Tibial artery (tissue), 4 donors: ENCODE results near the gene A2M.

Experiments
- DNase-seq, 2 donors: peaks; one replicate each; pipeline ENCODE4 v3.0.0-alpha.2; 2019
- H3K27ac ChIP-seq, 2 donors: fragments of 200-600 bp; sonication (generic) in 1 of 2; 1 replicate in 1 of 2; 2 replicates in 1 of 2; pipeline ENCODE4 v1.5.1; 2018 to 2019; ENCODE audit warnings: mild to moderate bottlenecking in 1 of 2
- H3K27me3 ChIP-seq, 2 donors: fragments of 200-600 bp; sonication (generic) in 1 of 2; one replicate each; pipeline versions ENCODE4 v1.5.1 to v1.6.0; 2016 to 2019
- H3K36me3 ChIP-seq, 3 donors: fragments of 200-600 bp; sonication (generic) in 2 of 3; one replicate each; pipeline ENCODE4 v1.5.1; 2016 to 2019; ENCODE audit warnings: mild to moderate bottlenecking in 2 of 3
- H3K4me1 ChIP-seq, 4 donors: fragments of 200-600 bp; sonication (generic) in 2 of 4; 1 replicate in 3 of 4; 2 replicates in 1 of 4; pipeline ENCODE4 v1.5.1; 2016 to 2019
- H3K4me3 ChIP-seq, 2 donors: fragments of 200-600 bp; sonication (generic) in 1 of 2; 1 replicate in 1 of 2; 2 replicates in 1 of 2; pipeline ENCODE4 v1.5.1; 2018 to 2019; ENCODE audit warnings: mild to moderate bottlenecking in 2 of 2
- H3K9me3 ChIP-seq, 3 donors: fragments of 200-600 bp; sonication (generic) in 1 of 3; one replicate each; pipeline ENCODE4 v1.5.1; 2016 to 2019
- CTCF ChIP-seq, 2 experiments: fragments of 200-600 bp in 1 of 2; fragments of 450-650 bp in 1 of 2; IDR thresholded peaks; one replicate each; pipeline ENCODE4 v1.5.1; 2017 to 2019; ENCODE audit warnings: antibody characterized with exemption in 2 of 2, mild to moderate bottlenecking in 1 of 2, moderate library complexity in 1 of 2
- intact Hi-C: fragments of 100-400 bp; cut with DNase I; formaldehyde crosslinking; loops from one replicate; pipeline ENCODE4 v1.15.0; 2023; ENCODE audit warnings: low total_unique reads

The A2M gene

GRCh38 chr12:9086087-9086486 lies 29.6 kb downstream of the A2M start:
- intact Hi-C loops, result no loop called here
- Histone ChIP-seq H3K4me3 (no peak overlapping the region), H3K27me3 (no peaks in the 10 kb centered on the region), H3K27ac (no peak overlapping the region), H3K4me1 (no peaks in the 10 kb centered on the region), H3K36me3 (peaks cover 85 to 94% (median 93%) of the 10 kb centered on the region in 3 donors), H3K9me3 (peaks cover 0 to 8% (median 8%) of the 10 kb centered on the region in 3 donors)
- DNase-seq, result no peak
- no peak for TF ChIP-seq CTCF (IDR thresholded peaks at IDR 0.05)

DNA sequence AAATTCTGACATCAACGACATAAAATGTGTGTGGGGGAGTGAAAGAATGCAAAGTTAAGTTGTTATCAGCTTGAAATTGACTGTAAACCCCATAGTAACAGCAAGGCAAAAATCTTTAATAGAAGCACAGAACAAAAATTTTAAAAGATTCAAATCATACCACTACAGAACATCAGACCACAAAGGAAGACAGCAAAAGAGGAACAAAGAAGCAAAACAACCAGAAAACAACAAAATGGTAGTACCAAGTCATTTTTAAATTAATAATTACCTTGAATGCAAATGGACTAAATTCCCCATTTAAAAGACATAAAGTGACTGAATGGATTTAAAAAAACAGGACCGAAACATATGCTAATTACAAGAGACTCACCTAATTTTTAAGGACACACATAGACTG lies 31.3 kb downstream of the A2M start:
- intact Hi-C loops, result no loop called here
- peaks cover 84 to 89% (median 85%) of the 10 kb centered on the region in 3 donors for H3K36me3 ChIP-seq
- H3K4me1 ChIP-seq, result no peaks in the 10 kb centered on the region
- H3K27me3 ChIP-seq, result no peaks in the 10 kb centered on the region
- no peak overlapping the region for H3K27ac ChIP-seq
- no peak for DNase-seq
- no peak overlapping the region for H3K4me3 ChIP-seq
- peaks cover 0 to 8% (median 8%) of the 10 kb centered on the region in 3 donors for H3K9me3 ChIP-seq
- no peak for TF ChIP-seq CTCF (IDR thresholded peaks at IDR 0.05)

- intact Hi-C loops, result no loop called here
- H3K27me3 ChIP-seq, result no peaks in the 10 kb centered on the region
- TF ChIP-seq CTCF (IDR thresholded peaks at IDR 0.05), result no peak
- no peak overlapping the region for H3K27ac ChIP-seq
- H3K9me3 ChIP-seq, result peaks cover 0 to 8% (median 8%) of the 10 kb centered on the region in 3 donors
- no peak for DNase-seq
- no peak overlapping the region for H3K4me3 ChIP-seq
- H3K4me1 ChIP-seq, result no peaks in the 10 kb centered on the region
- peaks cover 84 to 89% (median 85%) of the 10 kb centered on the region in 3 donors for H3K36me3 ChIP-seq
Observed at GRCh38 chr12:9083793-9084192, 31.9 kb downstream of the A2M start.

DNA sequence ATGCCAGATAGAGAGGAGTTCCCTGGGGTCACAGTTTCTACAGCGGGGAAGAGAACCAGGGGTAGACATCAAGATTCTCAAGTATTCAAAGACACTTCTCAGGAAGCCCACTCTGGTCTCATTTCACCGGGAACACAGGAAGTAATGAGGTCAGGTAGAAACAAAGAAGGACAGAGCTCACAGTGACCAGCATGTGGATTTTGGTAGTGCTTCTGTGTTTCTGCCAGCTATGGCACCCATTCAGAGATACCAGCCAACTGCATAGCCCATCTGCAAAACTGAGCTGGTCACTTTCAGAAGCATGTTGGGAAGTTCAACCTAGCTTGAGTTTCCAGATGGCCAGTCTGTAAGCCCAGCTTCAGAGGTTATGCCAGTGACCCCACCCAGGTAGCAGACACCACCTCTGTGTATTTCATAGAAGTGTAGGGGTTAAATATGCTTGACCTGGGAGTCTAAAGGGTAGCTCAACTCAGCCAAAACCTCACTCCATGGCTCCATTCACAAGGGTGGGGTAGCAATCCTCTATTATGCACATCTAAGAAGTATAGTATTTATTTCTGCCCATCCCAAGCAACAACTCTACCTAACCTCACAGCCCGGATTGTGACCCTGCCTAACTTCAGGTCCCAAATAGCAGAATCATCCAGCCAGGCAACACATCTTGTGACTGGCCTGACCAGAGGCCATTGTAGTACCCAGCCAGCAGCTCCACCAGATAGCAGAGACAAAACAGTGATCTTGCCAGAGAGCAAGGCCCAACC lies 33.9 kb downstream of the A2M start:
- Histone ChIP-seq H3K36me3 (peaks cover 86 to 89% (median 89%) of the 10 kb centered on the region in 3 donors), H3K4me1 (no peaks in the 10 kb centered on the region), H3K27ac (no peak overlapping the region), H3K9me3 (peaks cover 0 to 8% (median 8%) of the 10 kb centered on the region in 3 donors), H3K4me3 (no peak overlapping the region), H3K27me3 (no peaks in the 10 kb centered on the region)
- intact Hi-C loops, result no loop called here
- no peak for TF ChIP-seq CTCF (IDR thresholded peaks at IDR 0.05)
- no peak for DNase-seq

DNA sequence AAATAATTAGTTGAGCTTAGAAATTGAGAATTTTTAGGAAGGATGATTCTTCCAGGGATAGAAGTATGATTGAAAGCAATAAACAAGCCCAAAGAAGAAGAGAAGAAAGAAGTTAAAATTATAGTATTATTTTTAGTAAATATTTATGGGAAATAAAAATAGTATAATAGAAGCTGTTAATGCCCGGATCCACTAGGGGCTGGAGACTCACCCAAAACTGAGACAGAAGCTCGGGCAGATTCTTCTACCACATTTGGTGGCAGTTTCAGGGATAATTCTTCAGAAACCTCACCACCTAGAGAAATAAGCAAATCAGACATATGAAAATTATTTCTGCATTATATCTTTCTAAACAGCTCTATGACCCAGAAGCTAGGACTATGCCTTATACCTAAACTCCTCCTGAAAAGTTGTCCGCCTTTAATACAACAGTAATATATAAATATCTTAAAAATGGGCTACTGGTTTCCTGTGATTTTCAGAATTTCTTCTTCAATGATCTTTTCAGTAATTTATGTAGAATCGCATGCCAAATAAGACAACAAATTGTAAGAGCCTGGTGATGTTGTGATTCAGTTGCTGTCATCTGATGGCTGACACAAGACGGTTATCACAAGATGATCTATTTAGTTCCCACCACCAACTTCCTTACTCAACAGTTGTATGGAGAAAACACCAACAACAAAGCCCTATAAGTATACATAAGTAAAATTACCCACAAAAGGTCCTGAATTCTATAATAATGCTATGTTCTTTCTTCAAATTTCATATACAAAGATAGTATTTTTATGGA lies 35.6 kb downstream of the A2M start:
- Histone ChIP-seq H3K4me1 (no peaks in the 10 kb centered on the region), H3K4me3 (no peak overlapping the region), H3K27me3 (no peaks in the 10 kb centered on the region), H3K27ac (no peak overlapping the region), H3K36me3 (peaks cover 89 to 91% (median 90%) of the 10 kb centered on the region in 3 donors), H3K9me3 (peaks cover 0 to 8% (median 8%) of the 10 kb centered on the region in 3 donors)
- intact Hi-C loops, result no loop called here
- no peak for DNase-seq
- TF ChIP-seq CTCF (IDR thresholded peaks at IDR 0.05), result no peak
